ENCODE results near the gene MMAB. TPM values are rescaled to one million over a fixed set of nuclear protein-coding genes. Genes with fewer than 3 reads are reported as not detected.

MMAB gene
- total and polyA plus RNA-seq, 2 of the 13 experiments (the other 11 are each of a cell fraction or from before 2014, with no cell fraction given): 26.1 to 77.3 TPM

DNA sequence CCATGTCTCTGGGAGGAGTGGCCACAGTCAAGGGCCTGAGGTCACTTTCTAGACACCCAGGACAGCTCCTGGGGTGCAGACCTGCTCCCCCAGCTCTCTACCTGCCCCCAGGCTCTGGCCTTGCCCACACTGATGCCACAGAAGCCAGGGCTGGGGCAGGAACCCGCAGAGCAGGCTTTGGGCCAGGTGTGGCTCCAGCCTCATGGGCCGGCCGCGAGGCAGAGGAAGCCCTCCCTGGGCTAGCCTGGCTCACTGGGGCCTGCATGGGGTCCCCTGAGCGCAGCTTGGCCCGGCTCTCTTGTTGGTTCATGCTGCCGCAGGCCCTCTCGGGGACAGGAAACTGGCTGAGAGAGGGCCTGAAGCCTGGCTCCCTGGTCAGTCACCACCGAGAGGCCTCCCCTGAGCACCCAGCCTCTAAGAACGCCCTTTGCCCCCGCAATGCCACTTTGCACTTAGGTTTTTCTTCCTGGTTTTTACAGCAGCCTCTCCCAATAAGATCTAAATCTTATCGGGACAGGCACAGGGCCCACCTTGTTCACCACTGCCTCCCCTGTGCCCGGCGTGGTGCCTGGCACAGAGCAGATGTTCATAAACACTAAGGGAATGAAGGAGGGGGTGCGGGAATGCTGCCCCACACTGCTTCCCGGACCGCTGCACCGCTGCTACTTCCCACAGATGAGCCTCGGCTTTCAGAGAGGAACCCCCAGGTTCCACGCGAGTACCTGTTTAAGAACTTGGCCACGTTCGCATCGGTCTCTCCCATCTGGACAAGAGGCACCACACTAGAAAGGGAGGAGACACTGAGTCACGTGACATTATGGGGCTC, 14.7 kb downstream of the MMAB start:
- POLR2A ChIA-PET: no interaction called here
- in situ Hi-C loops (cut with HindIII; ENCODE audit: extremely low pct_ligation_motif_present, low pct_unique_long_range_greater_than_20kb) (no loop called here), intact Hi-C loops (cut with micrococcal nuclease; ENCODE audit: unreplicated experiment) (no loop called here)
- Histone ChIP-seq H3K4me3 (replicated peaks in 1 of 3; ENCODE audit: insufficient read depth in 1 of 3, low read depth in 2 of 3, low read length in 3 of 3) (no peak overlapping the region), H3K36me3 (replicated peaks in 1 of 2; ENCODE audit: control insufficient read depth in 1 of 2, insufficient read depth in 2 of 2, low read length in 2 of 2) (peaks cover 2 to 22% of the 10 kb centered on the region in 2 experiments; a peak in 3 of 5 replicates), H4K20me1 (ENCODE audit: insufficient read depth, low read length) (no peaks in the 10 kb centered on the region), H3K79me2 (ENCODE audit: insufficient read depth, low read length) (no peaks in the 10 kb centered on the region), H3K9ac (ENCODE audit: insufficient read depth, low read depth, low read length) (no peak overlapping the region), H3K9me3 (ENCODE audit: low read length) (no peaks in the 10 kb centered on the region), H3K4me1 (ENCODE audit: insufficient read depth, low read length) (peaks cover 49% of the 10 kb centered on the region), H2AFZ (ENCODE audit: low read length) (no peak overlapping the region), H3K4me2 (ENCODE audit: low read depth, low read length) (no peak overlapping the region), H3K27ac (ENCODE audit: extremely low read length, insufficient read depth, low read length) (no peak overlapping the region), H3K27me3 (ENCODE audit: control insufficient read depth in 1 of 2, insufficient read depth in 2 of 2, low read length in 2 of 2) (peaks cover 0 to 5% of the 10 kb centered on the region in 2 experiments; a peak in 2 of 5 replicates)
- WGBS (ENCODE audit: low lambda C conversion rate): 86% methylated on average over 12 of the region's 25 CpGs
- ATAC-seq (no peak; the same call in 2 of the 3 replicates), DNase-seq (ENCODE audit: low spot score) (no peak), FAIRE-seq (no peak)
- peak; percentile 19; the same call in 1 of the 2 replicates for TF ChIP-seq RBFOX2 (IDR thresholded peaks at IDR 0.05; ENCODE audit: low read depth, low read length)
- peak; percentile 52 for TF ChIP-seq AGO2 (optimal IDR thresholded peaks at IDR 0.05; ENCODE audit: low read depth, low read length)
- TF ChIP-seq ZNF543 (CRISPR knock-in tag; IDR thresholded peaks at IDR 0.05): no peak
- 0 out of 2 replicates have a peak, but pooled peaks have one; percentile 55 for TF ChIP-seq HNRNPL (IDR thresholded peaks at IDR 0.05; ENCODE audit: low read depth, low read length)
- peak; percentile 47; the same call in 1 of the 2 replicates for TF ChIP-seq ZNF263 (CRISPR knock-in tag; IDR thresholded peaks at IDR 0.05)
- TF ChIP-seq SP4 (CRISPR knock-in tag; IDR thresholded peaks at IDR 0.05): 0 out of 2 replicates have a peak, but pooled peaks have one; percentile 20
- TF ChIP-seq NFATC3 (CRISPR knock-in tag; IDR thresholded peaks at IDR 0.05): no peak
- no peak for TF ChIP-seq REPIN1 (CRISPR knock-in tag; IDR thresholded peaks at IDR 0.05; ENCODE audit: borderline replicate concordance, low read depth)
- CTCF ChIA-PET (ENCODE audit: low intra/inter-chr PET ratio, low total read pairs): no interaction called here
- no TSS peak for BruUV-seq (replicated peaks)

DNA sequence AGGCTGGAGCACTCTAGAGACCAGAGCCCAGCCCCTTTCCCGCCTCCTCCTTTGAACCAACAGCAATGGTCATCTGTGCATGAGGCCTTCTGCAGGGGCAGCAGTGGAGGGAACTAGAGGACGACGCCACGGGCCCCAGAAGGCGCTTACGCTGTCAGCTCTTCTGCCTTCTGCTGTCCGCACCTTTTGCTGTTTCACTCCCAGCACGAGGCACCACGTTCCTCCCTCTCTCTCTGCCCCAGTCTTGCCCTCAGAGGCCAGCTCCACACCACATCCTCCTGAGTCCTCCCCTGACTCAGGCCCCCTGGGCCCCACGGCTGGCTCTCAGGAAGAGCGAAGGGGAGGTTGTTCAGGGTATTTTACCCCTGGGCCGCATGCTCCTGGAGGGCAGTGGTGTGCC, 15.5 kb downstream of the MMAB start:
- ChIA-PET POLR2A (no interaction called here), CTCF (ENCODE audit: low intra/inter-chr PET ratio, low total read pairs) (no interaction called here)
- Histone ChIP-seq H3K79me2 (ENCODE audit: insufficient read depth, low read length) (no peaks in the 10 kb centered on the region), H4K20me1 (ENCODE audit: insufficient read depth, low read length) (no peaks in the 10 kb centered on the region), H3K36me3 (replicated peaks in 1 of 2; ENCODE audit: control insufficient read depth in 1 of 2, insufficient read depth in 2 of 2, low read length in 2 of 2) (peaks cover 2 to 14% of the 10 kb centered on the region in 2 experiments; a peak in 3 of 5 replicates), H3K27ac (ENCODE audit: extremely low read length, insufficient read depth, low read length) (no peak overlapping the region), H3K4me1 (ENCODE audit: insufficient read depth, low read length) (peaks cover 57% of the 10 kb centered on the region), H2AFZ (ENCODE audit: low read length) (no peak overlapping the region), H3K9ac (ENCODE audit: insufficient read depth, low read depth, low read length) (no peak overlapping the region), H3K27me3 (ENCODE audit: control insufficient read depth in 1 of 2, insufficient read depth in 2 of 2, low read length in 2 of 2) (peaks cover 0 to 5% of the 10 kb centered on the region in 2 experiments; a peak in 2 of 5 replicates), H3K4me3 (replicated peaks in 1 of 3; ENCODE audit: insufficient read depth in 1 of 3, low read depth in 2 of 3, low read length in 3 of 3) (no peak overlapping the region), H3K4me2 (ENCODE audit: low read depth, low read length) (no peak overlapping the region), H3K9me3 (ENCODE audit: low read length) (no peaks in the 10 kb centered on the region)
- TF ChIP-seq CBX2 (IDR thresholded peaks at IDR 0.05; ENCODE audit: low read depth, low read length) (no peak), CBX2 (CRISPR knock-in tag; IDR thresholded peaks at IDR 0.05; ENCODE audit: low read depth) (no peak), SRSF1 (optimal IDR thresholded peaks at IDR 0.05; ENCODE audit: low read depth, low read length) (no peak), AGO2 (optimal IDR thresholded peaks at IDR 0.05; ENCODE audit: low read depth, low read length) (peak; percentile 6)
- TF ChIP-seq, protein P1, sequence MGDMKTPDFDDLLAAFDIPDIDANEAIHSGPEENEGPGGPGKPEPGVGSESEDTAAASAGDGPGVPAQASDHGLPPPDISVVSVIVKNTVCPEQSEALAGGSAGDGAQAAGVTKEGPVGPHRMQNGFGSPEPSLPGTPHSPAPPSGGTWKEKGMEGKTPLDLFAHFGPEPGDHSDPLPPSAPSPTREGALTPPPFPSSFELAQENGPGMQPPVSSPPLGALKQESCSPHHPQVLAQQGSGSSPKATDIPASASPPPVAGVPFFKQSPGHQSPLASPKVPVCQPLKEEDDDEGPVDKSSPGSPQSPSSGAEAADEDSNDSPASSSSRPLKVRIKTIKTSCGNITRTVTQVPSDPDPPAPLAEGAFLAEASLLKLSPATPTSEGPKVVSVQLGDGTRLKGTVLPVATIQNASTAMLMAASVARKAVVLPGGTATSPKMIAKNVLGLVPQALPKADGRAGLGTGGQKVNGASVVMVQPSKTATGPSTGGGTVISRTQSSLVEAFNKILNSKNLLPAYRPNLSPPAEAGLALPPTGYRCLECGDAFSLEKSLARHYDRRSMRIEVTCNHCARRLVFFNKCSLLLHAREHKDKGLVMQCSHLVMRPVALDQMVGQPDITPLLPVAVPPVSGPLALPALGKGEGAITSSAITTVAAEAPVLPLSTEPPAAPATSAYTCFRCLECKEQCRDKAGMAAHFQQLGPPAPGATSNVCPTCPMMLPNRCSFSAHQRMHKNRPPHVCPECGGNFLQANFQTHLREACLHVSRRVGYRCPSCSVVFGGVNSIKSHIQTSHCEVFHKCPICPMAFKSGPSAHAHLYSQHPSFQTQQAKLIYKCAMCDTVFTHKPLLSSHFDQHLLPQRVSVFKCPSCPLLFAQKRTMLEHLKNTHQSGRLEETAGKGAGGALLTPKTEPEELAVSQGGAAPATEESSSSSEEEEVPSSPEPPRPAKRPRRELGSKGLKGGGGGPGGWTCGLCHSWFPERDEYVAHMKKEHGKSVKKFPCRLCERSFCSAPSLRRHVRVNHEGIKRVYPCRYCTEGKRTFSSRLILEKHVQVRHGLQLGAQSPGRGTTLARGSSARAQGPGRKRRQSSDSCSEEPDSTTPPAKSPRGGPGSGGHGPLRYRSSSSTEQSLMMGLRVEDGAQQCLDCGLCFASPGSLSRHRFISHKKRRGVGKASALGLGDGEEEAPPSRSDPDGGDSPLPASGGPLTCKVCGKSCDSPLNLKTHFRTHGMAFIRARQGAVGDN (CRISPR knock-in tag; IDR thresholded peaks at IDR 0.05): peak; percentile 59
- TF ChIP-seq, protein P2, sequence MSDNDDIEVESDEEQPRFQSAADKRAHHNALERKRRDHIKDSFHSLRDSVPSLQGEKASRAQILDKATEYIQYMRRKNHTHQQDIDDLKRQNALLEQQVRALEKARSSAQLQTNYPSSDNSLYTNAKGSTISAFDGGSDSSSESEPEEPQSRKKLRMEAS (IDR thresholded peaks at IDR 0.05): peak; percentile 2; the same call in 1 of the 2 replicates
- BruUV-seq (replicated peaks): no TSS peak
- WGBS (ENCODE audit: low lambda C conversion rate): 81% methylated on average over 11 of the region's 12 CpGs
- no peak for FAIRE-seq
- no peak for ATAC-seq
- DNase-seq (ENCODE audit: low spot score): no peak
- intact Hi-C loops (cut with micrococcal nuclease; ENCODE audit: unreplicated experiment): no loop called here
- in situ Hi-C loops (cut with HindIII; ENCODE audit: extremely low pct_ligation_motif_present, low pct_unique_long_range_greater_than_20kb): no loop called here

Data from HepG2 (cell line).